Activated CD4-positive, alpha-beta T cell treated with anti-CD3 and anti-CD28 coated beads for 48 hours (primary cell): ENCODE results near the gene ABCC11.

Experiments
- DNase-seq: peaks from one replicate; pipeline ENCODE4 v3.0.0-alpha.2; 2020

Gene ABCC11

GRCh38 chr16:48126801-48127644, 120.3 kb downstream of the ABCC11 start:
- no peak for DNase-seq

- no peak for DNase-seq
Measured at GRCh38 chr16:48125888-48126287, 121.5 kb downstream of the ABCC11 start.

GRCh38 chr16:48124266-48124665, 123.1 kb downstream of the ABCC11 start:
- no peak for DNase-seq

- peak; percentile 84 for DNase-seq
Measured at GRCh38 chr16:48123104-48123788, 124.1 kb downstream of the ABCC11 start.

- DNase-seq, result no peak
Measured at GRCh38 chr16:48121276-48121675, 126.1 kb downstream of the ABCC11 start.

- no peak for DNase-seq
Measured at GRCh38 chr16:48118841-48119240, 128.5 kb downstream of the ABCC11 start.

GRCh38 chr16:48117217-48118105, 129.9 kb downstream of the ABCC11 start:
- DNase-seq, result peak; percentile 83
